ENCODE data around the gene NFKBIZ. TPM values are rescaled to one million over a fixed set of nuclear protein-coding genes. Genes with fewer than 3 reads are reported as not detected.

The NFKBIZ gene
- total RNA-seq, result 349 TPM

- Histone ChIP-seq H3K4me3 (peak within 1 kb of the TSS; percentile 90 to 93), H3K9me3 (no peaks in the 10 kb centered on the region), H3K36me3 (peaks cover 24 to 36% of the 10 kb centered on the region in 2 donors), H3K4me1 (peaks cover 0 to 25% of the 10 kb centered on the region in 2 donors), H3K27me3 (no peaks in the 10 kb centered on the region), H3K27ac (peak within 1 kb of the TSS; percentile 98 to 99)
- TF ChIP-seq CTCF (IDR thresholded peaks at IDR 0.05), result peak in 1 of 3 experiments; percentile 20
- DNase-seq (ENCODE audit: low spot score in 2 of 2), result peak; percentile 87 to 98
- intact Hi-C loops (cut with DNase I), result loop anchor here (1.0 to 5.0 kb wide), 4 partner anchors 20 to 172 kb away; partner anchors contain the start of genes CEP97 and ZBTB11
Observed at GRCh38 chr3:101848754-101849713, at the start of gene NFKBIZ. TSS of gene NFKBIZ (plus strand) at chr3:101849514. CDS start at chr3:101849629, 115 bp downstream.

- intact Hi-C loops (cut with DNase I), result no loop called here
- peaks cover 0 to 4% of the 10 kb centered on the region in 2 donors for H3K4me1 ChIP-seq
- DNase-seq (ENCODE audit: low spot score in 2 of 2), result no peak
- TF ChIP-seq CTCF (IDR thresholded peaks at IDR 0.05), result no peak
- peaks cover 3 to 17% of the 10 kb centered on the region in 2 donors for H3K36me3 ChIP-seq
- H3K4me3 ChIP-seq, result no peak overlapping the region
- H3K27me3 ChIP-seq, result no peaks in the 10 kb centered on the region
- no peak overlapping the region for H3K27ac ChIP-seq
- H3K9me3 ChIP-seq, result no peaks in the 10 kb centered on the region
Observed at GRCh38 chr3:101801174-101801573, 48.1 kb upstream of the NFKBIZ start.

GRCh38 chr3:101802179-101802578 lies 47.1 kb upstream of the NFKBIZ start:
- Histone ChIP-seq H3K36me3 (peaks cover 3 to 17% of the 10 kb centered on the region in 2 donors), H3K27me3 (no peaks in the 10 kb centered on the region), H3K9me3 (no peaks in the 10 kb centered on the region), H3K27ac (no peak overlapping the region), H3K4me1 (peaks cover 0 to 7% of the 10 kb centered on the region in 2 donors), H3K4me3 (no peak overlapping the region)
- intact Hi-C loops (cut with DNase I), result no loop called here
- no peak for DNase-seq (ENCODE audit: low spot score in 2 of 2)
- no peak for TF ChIP-seq CTCF (IDR thresholded peaks at IDR 0.05)

GRCh38 chr3:101803173-101803782 lies 46.0 kb upstream of the NFKBIZ start:
- Histone ChIP-seq H3K27me3 (no peaks in the 10 kb centered on the region), H3K4me1 (peaks cover 0 to 7% of the 10 kb centered on the region in 2 donors), H3K4me3 (no peak overlapping the region), H3K36me3 (peaks cover 3 to 19% of the 10 kb centered on the region in 2 donors), H3K27ac (no peak overlapping the region), H3K9me3 (no peaks in the 10 kb centered on the region)
- TF ChIP-seq CTCF (IDR thresholded peaks at IDR 0.05), result peak; percentile 70 to 81 (median 75)
- intact Hi-C loops (cut with DNase I), result no loop called here
- DNase-seq (ENCODE audit: low spot score in 2 of 2), result no peak

- no peaks in the 10 kb centered on the region for H3K27me3 ChIP-seq
- no peak overlapping the region for H3K4me3 ChIP-seq
- H3K27ac ChIP-seq, result no peak overlapping the region
- peaks cover 3 to 19% of the 10 kb centered on the region in 2 donors for H3K36me3 ChIP-seq
- intact Hi-C loops (cut with DNase I), result no loop called here
- DNase-seq (ENCODE audit: low spot score in 2 of 2), result no peak
- peaks cover 0 to 8% of the 10 kb centered on the region in 2 donors for H3K4me1 ChIP-seq
- no peaks in the 10 kb centered on the region for H3K9me3 ChIP-seq
- TF ChIP-seq CTCF (IDR thresholded peaks at IDR 0.05), result no peak
Observed at GRCh38 chr3:101803939-101804338, 45.4 kb upstream of the NFKBIZ start.

Data from ascending aorta (tissue), 2 donors.